T follicular helper cell (primary cell): ENCODE measurements around the gene KRT15.

ENCODE experiments used
- DNase-seq: peaks from one replicate; pipeline ENCODE4 v3.0.0-alpha.2; 2020; ENCODE audit warnings: low read depth

The KRT15 gene

DNA sequence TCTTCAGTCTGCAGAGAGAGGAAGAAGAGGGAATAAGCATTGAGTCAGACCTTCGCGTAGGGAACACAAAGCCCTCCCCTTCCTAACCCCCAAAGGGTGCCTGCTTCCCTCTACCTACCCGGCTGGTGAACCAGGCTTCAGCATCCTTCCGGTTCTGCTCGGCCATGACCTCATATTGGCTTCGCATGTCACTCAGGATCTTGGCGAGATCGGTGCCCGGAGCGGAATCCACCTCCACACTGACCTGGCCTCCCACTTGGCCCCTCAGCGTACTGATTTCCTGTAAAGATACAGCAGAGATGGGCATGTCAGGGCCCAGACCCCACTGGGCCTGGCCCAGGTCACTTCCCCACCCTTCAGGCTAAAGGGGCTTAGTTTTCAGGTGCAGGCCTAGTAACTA, 5.6 kb upstream of the KRT15 start:
- DNase-seq, result no peak

DNA sequence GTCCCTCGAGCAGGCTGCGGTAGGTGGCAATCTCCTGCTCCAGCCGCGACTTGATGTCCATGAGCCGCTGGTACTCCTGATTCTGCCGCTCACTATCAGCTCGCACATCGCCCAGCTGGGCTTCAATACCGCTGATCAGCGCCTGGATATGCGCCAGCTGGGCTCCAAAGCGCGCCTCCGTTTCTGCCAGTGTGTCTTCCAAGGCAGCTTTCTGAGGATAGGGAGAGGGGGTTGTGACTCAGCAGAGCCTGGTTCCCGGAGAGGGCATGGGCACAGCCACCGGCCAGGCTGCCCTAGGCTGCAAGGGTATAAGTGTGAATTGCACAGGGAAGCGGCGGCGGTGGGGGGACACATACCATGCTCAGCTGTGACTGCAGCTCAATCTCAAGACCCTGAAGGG, 5.1 kb upstream of the KRT15 start:
- DNase-seq, result no peak

DNA sequence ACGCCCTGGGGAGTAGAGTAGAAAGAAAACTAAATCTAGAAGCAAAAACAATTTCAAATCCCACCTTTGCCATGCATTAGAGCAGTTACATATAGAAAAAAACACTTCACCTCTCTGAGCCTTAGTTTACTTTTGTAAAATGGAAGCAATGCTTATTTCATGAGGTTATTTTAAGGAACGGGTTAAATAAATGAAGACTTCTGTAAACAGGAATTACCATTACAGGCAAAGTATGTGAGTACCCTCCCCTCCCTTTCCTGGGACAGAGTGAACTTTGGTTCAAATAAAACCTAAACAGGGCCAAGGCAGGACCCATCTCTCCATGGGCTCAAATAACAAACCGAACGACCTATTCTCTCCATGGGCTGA, 4.5 kb upstream of the KRT15 start:
- DNase-seq, result no peak

DNA sequence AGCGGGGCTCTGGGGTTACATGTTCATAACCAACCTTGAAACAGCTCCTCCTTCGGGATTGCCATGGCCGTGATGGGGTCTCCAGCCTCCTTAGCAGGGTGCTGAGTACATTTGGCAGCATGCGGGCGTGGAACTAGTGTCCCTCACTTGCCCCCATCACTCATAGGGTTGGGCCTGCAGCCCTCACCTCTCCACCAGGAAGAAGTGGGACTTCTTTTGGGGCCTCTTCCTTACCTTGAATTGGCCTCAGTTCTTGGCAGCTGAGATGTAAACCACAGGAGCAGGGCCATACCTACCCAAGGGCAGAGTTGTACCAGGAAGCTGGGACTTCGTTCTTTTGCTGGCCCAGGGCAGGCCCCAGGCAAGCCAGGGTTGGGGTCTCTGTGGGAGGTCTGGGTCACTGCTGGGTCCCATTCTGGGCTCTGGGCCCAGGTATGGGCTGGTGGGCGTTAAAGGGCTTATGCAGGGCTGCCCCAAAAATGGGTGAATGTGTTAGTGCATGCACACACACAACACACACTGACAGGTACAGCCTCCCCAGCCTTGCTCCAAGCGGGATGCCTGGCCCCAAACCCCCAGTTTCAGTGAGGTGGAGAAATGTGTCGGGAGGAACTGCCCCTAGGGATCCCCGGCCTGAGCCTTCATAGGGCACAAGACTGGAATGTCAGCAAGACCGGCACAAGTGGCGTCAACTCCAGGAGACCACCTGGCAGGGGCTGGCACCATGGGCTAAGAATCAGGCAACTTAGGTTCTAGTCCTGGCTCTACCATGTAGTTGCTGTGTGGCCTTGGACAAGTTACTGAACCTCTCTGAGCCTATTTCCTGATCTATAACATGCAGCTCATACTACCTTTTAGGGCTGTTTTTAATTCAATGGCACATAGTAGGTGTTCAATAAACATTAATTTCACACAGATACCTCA, 3.9 kb upstream of the KRT15 start:
- no peak for DNase-seq

DNA sequence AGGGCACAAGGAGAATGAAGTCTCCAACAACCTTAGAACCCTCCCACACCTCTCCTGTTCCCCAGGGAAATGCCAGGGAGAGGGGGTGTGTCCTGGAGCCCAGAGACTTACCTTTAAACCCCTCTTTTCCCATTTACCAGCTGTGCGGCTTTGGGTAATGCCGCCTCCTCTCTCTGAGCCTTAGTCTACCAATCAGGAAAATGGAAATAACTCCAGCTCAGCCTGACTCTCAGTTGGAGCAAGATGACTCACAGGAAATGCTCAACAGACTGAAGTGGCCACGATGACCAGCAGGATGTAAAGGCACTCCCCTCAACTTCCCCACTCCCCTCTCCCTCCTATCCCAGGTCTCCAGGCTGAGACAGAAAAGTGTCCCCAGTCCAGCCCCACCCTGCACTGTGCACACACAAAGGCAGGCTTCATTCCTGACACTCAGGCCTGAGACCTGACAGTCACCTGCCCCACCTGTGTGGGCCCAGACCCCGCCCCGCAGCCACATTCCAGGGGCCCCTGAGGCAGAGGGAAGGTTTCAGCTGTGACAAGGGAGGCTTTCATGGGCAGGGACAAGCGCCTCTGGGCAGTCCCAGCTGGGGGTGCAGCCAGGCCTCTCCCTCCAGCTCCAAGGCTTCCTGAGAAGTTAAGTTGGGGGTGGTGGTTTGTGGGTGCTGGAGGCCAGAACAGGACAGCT, 3.0 kb upstream of the KRT15 start:
- no peak for DNase-seq

DNA sequence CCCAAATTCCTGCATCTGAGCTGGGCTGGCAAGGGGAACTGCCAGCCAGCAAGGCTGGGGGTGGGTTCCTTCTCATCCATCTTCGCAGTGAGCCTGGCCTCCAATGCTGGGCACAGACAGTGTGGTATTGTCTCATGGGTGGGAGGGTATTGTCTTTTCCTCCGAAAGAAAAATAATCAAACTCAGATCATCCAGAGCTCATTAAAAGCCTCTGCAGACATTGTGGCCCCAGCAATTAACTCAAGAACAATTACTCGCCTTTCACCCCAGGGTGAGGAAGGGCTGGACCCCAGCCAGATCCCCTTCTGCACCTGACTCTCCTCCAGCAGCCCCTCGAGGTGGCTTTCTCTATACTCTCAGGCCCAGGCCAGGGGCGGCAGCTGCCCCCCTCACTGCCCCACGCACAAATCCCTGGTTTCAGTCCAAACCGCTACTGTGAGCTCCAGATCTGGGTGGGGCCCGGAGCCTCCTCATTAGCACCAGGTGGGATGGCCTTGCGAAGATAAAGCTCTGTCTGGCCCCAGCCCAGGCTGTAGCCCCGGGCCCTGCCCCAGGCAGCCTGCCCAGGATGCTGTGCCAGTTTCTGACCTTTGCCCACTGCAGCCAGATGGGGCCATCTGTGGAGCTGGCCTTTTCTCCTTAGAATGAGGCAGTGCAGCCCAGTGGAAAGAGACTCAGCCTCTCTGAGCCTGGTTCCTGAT, 2.3 kb upstream of the KRT15 start:
- DNase-seq, result no peak

DNA sequence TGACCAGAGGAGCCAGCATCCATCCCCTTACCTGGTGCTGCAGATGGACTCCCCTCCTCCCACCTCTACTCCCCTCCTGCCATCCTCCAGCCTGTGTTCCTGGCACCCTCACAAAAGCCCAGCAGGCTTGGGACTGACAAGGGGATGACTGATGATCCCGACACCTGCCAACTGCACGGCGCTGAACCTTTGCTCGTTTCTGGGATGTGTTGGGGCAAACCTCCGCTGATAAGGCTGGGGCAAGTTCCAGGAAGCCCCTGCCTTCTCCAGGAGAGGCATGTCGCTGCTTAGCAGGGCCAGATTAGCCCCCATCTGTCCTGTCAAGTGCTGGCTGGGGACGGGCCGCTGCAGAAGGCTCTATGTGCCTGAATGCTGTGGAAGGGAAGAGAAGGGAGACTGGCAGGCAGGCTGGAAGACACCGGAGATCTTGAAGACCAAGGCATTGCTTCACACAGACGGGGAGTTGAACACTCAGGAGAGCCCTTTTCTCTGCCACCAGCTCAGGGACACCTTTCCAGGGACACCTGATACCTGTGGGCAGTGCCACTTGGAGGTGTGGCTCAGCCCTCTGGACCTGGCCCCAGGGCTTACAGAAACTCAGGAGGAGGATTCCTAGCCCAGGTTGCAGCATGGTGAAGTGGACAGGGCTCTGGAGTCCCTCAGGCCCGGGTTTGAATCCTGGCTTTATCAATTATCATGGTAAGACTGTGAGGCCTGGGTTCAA, 973 bp upstream of the KRT15 start:
- DNase-seq, result no peak

DNA sequence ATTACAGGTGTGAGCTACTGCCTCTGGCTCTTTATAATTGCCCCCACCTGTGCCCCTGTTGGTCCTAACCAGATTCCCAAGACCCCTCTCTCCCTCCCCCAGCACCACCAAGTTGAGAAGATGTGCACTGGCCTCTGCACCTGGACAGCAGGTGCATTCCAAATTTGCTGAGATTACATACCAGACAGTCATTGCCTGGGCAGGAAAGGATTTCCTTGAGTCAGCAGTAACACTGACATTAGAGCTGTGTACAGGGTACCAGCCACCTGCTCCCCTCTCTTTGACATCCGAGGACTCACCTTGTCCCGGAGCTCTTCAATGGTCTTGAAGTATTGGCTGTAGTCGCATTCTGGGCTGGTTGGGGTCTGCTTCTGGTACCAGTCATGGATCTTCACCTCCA, 659 bp downstream of the KRT15 start:
- no peak for DNase-seq

DNA sequence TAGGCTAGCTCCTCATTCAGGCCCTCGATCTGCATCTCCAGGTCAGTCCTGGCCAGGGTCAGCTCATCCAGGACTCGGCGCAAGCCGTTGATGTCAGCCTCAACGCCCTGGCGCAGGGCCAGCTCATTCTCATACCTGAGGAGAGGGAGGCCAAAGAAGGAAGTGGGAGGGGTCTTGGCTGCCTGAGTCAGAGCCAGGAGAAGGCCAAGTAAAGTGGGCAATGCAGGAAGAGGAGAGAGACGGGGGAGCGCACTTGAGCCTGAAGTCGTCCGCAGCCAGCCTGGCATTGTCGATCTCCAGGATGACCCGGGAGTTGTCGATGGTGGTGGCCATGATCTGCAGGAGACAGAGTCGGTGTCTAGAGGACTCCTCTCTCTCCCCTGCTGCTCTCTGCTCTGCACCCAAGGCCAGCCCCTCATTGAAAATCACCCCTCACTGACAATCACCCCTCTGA, 1.8 kb downstream of the KRT15 start:
- DNase-seq, result no peak

DNA sequence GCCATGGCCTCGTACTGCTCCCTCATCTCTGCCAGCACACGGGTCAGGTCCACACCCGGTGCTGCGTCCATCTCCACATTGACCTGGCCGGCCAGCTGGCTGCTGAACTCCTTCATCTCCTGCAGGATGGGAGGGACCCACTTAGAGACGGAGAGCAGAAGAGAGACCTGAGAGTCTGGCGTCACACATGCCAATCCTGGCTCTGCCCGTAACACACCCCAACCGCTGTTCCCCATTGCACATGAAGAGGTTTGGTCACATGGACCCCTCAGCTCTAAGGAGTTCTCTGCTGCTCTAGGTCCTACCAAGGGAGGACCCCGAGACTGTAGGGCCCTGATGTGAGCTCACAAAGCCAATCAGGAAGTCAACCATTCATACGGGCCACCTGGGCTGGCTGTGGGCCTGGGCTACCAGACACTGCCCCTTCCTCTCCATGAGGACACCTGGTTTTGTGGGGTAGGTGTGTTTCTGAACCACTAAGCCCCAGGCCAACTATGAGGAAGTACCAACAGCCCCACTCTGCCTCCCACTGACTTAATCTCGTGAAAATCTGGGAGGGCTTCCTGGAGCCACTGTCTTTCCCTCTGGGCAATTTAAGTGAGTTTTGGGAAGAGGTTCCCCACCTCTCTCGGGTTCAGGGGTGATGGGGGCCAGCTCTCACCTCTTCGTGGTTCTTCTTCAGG, 2.4 kb downstream of the KRT15 start:
- DNase-seq, result no peak

DNA sequence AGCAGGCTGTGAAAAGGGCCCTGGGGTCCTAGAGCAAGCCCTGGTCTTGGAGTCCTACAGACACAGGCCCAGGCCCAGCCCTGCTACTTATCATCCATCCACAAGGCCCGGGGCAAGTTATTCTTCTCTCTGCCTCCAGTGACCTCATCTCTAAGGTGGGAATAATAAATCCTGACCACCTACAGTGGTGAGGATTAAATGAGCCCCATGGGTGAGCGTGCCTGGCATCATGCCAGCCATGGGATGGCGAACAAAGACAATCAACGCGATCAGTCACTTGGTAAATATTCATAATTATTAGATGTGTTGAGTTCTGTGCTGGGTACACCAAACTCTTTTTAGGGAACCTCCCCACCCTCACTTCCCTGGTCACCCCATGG, 5.5 kb downstream of the KRT15 start:
- no peak for DNase-seq

DNA sequence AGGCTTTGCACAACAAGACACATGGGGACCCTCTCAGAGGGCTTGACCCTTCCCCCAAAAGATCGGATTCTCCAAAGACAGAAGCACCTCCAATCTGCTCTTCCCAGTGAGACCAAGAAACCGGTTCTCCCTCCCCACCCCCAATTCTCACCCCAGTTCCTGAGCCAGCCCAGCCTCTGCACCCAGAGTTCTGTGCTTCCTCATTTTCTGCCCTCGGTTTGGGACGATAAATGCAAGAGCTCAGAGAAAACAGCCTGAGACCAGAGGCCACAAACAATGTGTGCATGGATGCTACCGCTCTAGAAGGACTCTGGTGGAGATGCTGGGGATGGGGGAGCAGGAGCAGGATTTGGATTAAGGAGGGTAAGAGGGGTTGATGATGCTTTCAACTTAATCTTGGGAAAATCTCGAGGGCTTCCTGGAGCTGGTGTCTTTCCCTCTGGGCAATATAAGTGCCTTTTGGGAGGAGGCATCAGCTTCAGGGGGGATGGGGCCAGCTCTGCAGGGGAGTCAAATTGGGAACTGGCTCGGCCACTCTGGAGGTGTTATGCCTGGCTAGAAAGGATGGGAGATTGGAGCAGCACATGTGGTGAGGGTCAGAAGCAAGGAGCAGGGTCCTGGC, 6.0 kb downstream of the KRT15 start:
- no peak for DNase-seq

DNA sequence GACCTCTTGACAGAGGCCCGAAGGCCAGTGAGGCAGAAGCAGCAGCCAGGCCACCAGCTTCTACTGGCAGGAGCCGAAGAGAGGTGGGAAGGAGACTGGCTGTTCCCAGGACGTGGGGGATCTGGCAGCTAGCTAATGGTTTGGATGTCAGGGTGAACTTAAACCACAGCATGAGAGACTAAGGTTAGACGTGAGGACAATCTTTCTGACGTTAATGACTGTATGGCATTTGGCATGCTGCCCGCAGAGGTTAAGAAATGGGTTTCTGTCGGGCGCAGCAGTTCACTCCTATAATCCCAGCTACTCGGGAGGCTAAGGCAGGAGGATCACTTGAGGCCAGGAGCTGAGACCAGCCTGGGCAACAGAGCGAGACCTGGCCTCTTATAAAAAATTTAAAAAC, 7.0 kb downstream of the KRT15 start:
- no peak for DNase-seq

DNA sequence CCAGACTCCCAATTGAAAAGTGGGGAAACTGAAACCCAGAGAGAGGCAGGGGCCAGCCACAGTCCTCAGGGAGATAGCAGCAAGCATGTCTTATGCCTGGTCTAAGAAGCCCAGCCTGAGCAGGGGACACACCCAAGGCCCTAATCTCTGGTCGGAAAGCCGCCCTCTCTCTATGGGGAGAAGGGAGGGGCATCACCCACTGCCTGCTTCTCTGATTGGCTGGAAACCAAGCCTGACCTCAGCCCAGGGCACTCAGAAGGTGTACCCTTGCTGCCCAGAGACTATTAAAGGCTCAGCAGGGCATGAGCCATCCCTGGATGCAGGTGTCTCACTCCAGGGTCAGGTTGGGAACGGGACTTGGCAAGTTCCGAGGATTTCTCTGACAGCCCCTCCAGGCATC, 7.6 kb downstream of the KRT15 start:
- DNase-seq, result no peak

DNA sequence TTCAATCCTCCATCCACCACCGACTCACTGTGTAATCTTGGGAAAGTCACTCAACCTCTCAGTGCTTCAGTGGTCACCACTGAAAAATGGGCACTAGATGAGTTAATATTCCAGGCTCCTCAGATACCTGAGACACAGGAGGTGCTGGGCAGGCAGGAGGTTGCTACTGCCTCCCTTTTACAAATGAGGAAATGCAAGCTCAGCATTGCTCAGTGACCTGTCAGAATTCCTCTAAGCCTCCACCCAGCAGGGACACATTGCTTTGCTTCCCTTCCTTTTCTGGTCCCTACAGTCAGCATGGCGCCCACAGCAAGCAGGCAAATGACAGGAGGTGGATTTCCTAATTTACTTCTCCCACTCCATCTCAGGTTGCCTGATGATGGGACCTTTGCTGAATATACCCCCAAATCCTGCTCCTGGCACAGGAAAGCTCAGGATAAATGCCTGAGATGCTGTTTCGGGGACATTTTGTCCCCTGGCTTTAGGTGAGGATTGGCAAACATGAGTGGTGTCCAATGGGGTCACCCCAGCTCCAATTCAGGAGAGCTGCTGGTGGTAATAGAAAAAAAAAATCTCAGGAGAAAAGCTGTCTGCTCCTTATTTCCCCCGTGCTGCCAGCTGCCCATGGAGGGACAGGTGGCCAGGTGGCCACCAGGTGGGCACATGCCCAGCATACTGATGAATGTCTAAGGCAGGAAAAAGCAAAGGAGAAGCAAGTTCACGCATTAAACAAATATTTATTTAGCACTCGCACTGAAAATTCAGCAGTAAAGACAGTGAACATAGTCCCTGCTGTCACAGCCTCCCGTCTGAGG, 8.2 kb downstream of the KRT15 start:
- DNase-seq, result no peak

DNA sequence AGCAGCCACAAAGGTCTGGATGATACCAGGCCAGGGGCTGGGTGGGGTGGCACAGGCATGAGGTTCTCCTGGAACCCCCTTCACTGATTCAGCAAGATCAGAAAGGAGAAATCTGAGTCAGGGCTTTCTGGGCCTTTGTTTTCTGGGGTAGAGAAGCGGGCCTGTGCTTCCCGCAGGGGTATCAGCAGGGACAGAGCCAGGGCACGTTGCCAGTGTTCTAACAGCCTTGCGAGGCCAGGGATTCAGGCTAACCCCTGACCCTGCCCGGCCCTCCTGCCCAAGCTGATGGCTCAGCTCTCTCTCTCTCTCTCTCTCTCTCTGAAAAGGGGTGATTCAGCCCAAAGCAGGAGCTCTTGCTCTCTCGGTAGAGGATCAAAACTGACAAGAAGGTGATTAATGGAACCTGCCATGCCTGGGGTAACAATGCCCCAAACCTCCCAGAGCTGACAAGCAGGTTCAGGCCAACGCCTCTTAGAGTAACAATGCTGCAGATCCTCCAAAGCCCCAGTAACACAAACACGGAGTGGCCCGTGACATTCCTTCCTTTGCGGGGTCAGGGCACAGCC, 11.3 kb downstream of the KRT15 start:
- DNase-seq, result no peak

DNA sequence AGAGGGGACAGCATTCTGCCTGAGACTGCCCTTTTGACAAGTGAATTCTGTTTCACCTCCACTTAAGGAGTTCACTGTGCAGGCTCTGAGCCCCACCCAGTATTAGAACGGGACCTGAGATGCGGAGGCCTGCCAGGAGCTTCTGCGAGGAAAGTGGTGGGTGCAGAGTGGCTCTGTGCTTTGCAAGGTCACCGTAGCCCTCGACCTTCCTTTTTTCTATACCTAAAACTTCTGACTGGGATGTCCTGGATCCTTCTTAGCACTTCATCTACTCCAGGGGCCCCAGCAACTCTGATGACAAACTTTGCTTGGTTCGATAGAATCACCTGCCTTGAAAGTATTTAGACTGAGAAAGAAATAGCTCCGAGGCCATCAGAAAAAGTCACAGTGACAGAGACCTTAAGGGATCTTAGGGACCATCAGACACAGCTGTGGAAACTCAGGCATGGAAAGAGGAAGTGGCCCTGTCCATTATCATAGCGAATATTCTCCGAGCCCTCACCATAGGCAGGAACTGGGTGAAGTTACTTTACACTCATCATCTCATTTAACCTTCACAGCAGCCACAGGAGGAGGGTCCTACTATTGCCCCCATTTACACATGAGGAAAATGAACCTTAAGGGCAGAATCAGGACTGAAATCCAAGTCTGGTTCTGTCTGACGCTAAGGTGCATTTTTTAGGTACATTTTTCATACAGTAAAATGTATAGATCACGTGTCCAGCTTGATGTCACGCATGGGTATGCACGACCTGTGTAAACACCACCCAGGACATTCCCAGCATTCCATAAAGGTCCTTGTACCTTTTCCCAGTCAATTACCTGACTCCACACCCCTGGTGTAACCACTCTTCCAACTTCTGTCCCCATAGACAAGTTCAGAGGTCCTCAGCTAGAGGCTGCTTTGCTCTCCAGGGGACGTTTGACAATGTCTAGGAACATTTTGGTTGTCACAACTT, 12.6 kb downstream of the KRT15 start:
- no peak for DNase-seq

DNA sequence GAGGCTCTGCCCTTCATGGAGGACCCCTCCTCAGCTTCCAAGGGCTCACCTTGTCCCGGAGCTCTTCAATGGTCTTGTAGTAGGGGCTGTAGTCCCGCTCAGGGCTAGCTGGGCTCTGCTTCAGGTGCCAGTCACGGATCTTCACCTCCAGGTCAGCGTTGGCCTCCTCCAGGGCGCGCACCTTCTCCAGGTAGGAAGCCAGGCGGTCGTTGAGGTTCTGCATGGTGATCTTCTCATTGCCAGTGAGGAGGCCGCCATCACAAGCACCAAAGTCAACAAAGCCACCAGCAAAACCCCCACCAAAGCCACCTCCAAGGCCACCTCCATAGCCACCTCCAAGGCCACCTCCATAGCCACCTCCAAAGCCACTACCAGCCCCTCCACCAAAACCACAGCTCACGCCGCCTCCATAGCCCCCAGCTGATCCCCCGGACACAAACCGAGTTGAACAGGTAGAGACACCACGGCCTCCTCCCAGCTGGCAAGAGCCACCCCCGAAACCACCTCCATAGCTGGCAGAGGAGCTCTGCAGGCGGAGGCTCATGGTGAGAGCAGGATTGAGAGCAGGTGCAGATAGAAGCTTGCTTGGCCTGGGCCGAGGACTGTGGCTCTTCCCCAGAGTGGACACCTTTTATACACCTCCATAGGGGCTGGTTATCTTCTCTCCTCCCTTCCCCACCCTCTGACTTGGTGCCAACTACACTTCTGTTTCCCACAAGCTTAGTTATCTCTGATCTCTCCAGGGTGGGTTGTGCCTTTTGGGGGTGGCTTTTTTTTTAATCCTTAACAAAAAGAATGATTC, 13.5 kb downstream of the KRT15 start, which contains the start of gene KRT13:
TSS of gene KRT13 (minus strand) at position 606 of the 802 bp plus-strand sequence. CDS start at position 544, 62 bp downstream.
- DNase-seq, result no peak
